ENCODE data around the gene MFF. TPM values are rescaled to one million over a fixed set of nuclear protein-coding genes. Genes with fewer than 3 reads are reported as not detected.

Gene MFF
- total and polyA plus RNA-seq, 2 of the 4 experiments (the other 2 are of a cell fraction) = 70.1 to 86.4 TPM

GRCh38 chr2:227347117-227347516 lies 22.1 kb downstream of the MFF start:
- WGBS, 2 experiments (ENCODE audit: extremely low coverage in 2 of 2, insufficient read length in 1 of 2) = 80% methylated on average over 1 of the region's 7 CpGs; no CpG with 5 or more reads in 1 of the 2 experiments

More at GRCh38 chr2:227347117-227347516, 22.1 kb downstream of the MFF start:
- ChIA-PET CTCF (interaction anchor here (1.3 kb wide), 1 partner anchor 18 kb away, joined by 3 read pairs; no protein-coding TSS in a partner anchor), POLR2A (ENCODE audit: unreplicated experiment) (no interaction called here)
- no peak for TF ChIP-seq NFE2L2 (IDR thresholded peaks at IDR 0.05; ENCODE audit: low read depth, low read length)
- no peak for TF ChIP-seq RAD21 (IDR thresholded peaks at IDR 0.05; ENCODE audit: low read length)
- TF ChIP-seq MAFK (IDR thresholded peaks at IDR 0.05; ENCODE audit: low read depth, low read length) = no peak
- no peak for TF ChIP-seq CTCF (conservative IDR thresholded peaks at IDR 0.05; ENCODE audit: low read depth, low read length)
- TF ChIP-seq FOS (IDR thresholded peaks at IDR 0.05; ENCODE audit: low read depth, low read length) = no peak
- no peak for TF ChIP-seq RFX5 (IDR thresholded peaks at IDR 0.05; ENCODE audit: low read depth, low read length)
- no peak for TF ChIP-seq POLR2A (IDR thresholded peaks at IDR 0.05; ENCODE audit: low read depth, low read length)
- ATAC-seq (ENCODE audit: low read depth) = no peak
- H2BK15ac ChIP-seq (ENCODE audit: low read depth, low read length) = no peak overlapping the region
- no peak overlapping the region for H2AFZ ChIP-seq (replicated peaks; ENCODE audit: low read length, poor library complexity)
- no peaks in the 10 kb centered on the region for H3K9me3 ChIP-seq (ENCODE audit: control insufficient read depth, insufficient read depth, low read length)
- no peak overlapping the region for H3K4me2 ChIP-seq (ENCODE audit: low read depth, low read length)
- H3K9me1 ChIP-seq (ENCODE audit: insufficient read depth, low read length) = no peaks in the 10 kb centered on the region
- H4K20me1 ChIP-seq (ENCODE audit: insufficient read depth, low read length) = no peaks in the 10 kb centered on the region
- no peak overlapping the region for H3K4me3 ChIP-seq (ENCODE audit: insufficient read depth, low read depth, low read length)
- BruUV-seq (replicated peaks) = no TSS peak
- intact Hi-C loops (cut with micrococcal nuclease) (no loop called here), dilution Hi-C loops (cut with HindIII; ENCODE audit: low sequenced_read_pairs, unreplicated experiment) (no loop called here), in situ Hi-C loops (cut with MboI; ENCODE audit: low sequenced_read_pairs) (no loop called here)
- peaks cover 15% of the 10 kb centered on the region for H3K36me3 ChIP-seq (ENCODE audit: control insufficient read depth, insufficient read depth, low read length)
- no peak overlapping the region for H2AK9ac ChIP-seq (replicated peaks; ENCODE audit: low read depth, low read length, poor library complexity)
- H3K27me3 ChIP-seq (ENCODE audit: control insufficient read depth, insufficient read depth, low read length) = no peaks in the 10 kb centered on the region
- H3K4me1 ChIP-seq (ENCODE audit: control insufficient read depth, insufficient read depth, low read length) = peaks cover 6% of the 10 kb centered on the region
- no peak overlapping the region; the same call in 1 of the 2 replicates for H2BK120ac ChIP-seq (ENCODE audit: low read depth, low read length)
- no peak overlapping the region for H3K14ac ChIP-seq (replicated peaks; ENCODE audit: low read depth, low read length)
- no peak for DNase-seq
- H3K4ac ChIP-seq (ENCODE audit: low read depth, low read length) = no peak overlapping the region
- H4K91ac ChIP-seq (ENCODE audit: insufficient read depth, low read depth, low read length) = 0 out of 2 replicates have a peak overlapping the region, but pooled peaks have one; percentile 6
- 0 out of 2 replicates have a peak overlapping the region, but pooled peaks have one; percentile 8 for H2AK5ac ChIP-seq (ENCODE audit: low read depth, low read length)
- peaks cover 2 to 5% of the 10 kb centered on the region in 2 experiments; a peak in 2 of 4 replicates for H3K79me1 ChIP-seq (ENCODE audit: low read depth in 1 of 2, low read length in 2 of 2)
- peak overlapping the region; percentile 53; the same call in 1 of the 2 replicates for H3K27ac ChIP-seq (ENCODE audit: insufficient read depth, low read length)
- H3K56ac ChIP-seq (ENCODE audit: extremely low read depth, insufficient read depth, low read length) = no peak overlapping the region
- H2BK20ac ChIP-seq (ENCODE audit: low read depth, low read length) = no peak overlapping the region
- H3K23ac ChIP-seq (ENCODE audit: low read depth, low read length) = no peak overlapping the region
- peak overlapping the region; percentile 33; the same call in 1 of the 2 replicates for H3K18ac ChIP-seq (ENCODE audit: low read depth, low read length)
- H4K8ac ChIP-seq (ENCODE audit: low read depth in 2 of 2, low read length in 2 of 2) = no peak overlapping the region
- no peak overlapping the region for H4K5ac ChIP-seq (ENCODE audit: low read depth, low read length)
- H2BK5ac ChIP-seq (ENCODE audit: low read depth, low read length, poor library complexity, severe bottlenecking) = no peak overlapping the region
- no peak overlapping the region for H3K9ac ChIP-seq (ENCODE audit: low read depth, low read length)
